Lower lobe of right lung (tissue), 2 donors: ENCODE data around the gene PDE4D. TPM values are rescaled to one million over a fixed set of nuclear protein-coding genes. Genes with fewer than 3 reads are reported as not detected.
"Not testable (repeated sequence)": the region's sequence is repeated elsewhere in the genome, so short reads cannot be mapped to it uniquely, and the experiment has no call there.

ENCODE experiments used
- ATAC-seq, 2 donors: fragments of 200-7000 bp; cut with Tn5 transposase; one replicate each; pipeline ENCODE4 v1.9.1; 2020 to 2022; ENCODE audit warnings: mild to moderate bottlenecking in 2 of 2, moderate library complexity in 2 of 2
- DNase-seq: peaks from one replicate; pipeline ENCODE4 v3.0.0-alpha.2; 2020
- H3K27ac ChIP-seq: fragments of 200-600 bp; one replicate; pipeline ENCODE4 v1.8.0; 2022
- H3K27me3 ChIP-seq: fragments of 200-600 bp; one replicate; pipeline ENCODE4 v1.8.0; 2022; ENCODE audit warnings: low read depth
- H3K36me3 ChIP-seq: fragments of 200-600 bp; one replicate; pipeline ENCODE4 v1.8.0; 2022; ENCODE audit warnings: mild to moderate bottlenecking
- H3K4me1 ChIP-seq: fragments of 200-600 bp; one replicate; pipeline ENCODE4 v1.8.0; 2022
- H3K4me3 ChIP-seq: fragments of 200-600 bp; one replicate; pipeline ENCODE4 v1.8.0; 2022; ENCODE audit warnings: mild to moderate bottlenecking
- H3K9me3 ChIP-seq: fragments of 200-600 bp; one replicate; pipeline ENCODE4 v1.8.0; 2022
- intact Hi-C: fragments of 100-400 bp; cut with DNase I; formaldehyde crosslinking; loops from one replicate; pipeline ENCODE4 v1.11.0; 2022
- total RNA-seq: library from RNA; stranded (reverse); fragmentation: NEBNext Ultra II Directional; extraction: Animal tissue kit (Norgen Biotek cat#: 25700); gene quantifications from one replicate; pipeline ENCODE4 v1.2.1, GENCODE V29; 2021
- TF ChIP-seq, protein P1 (sequence below): fragments of 200-600 bp; IDR thresholded peaks from one replicate; pipeline ENCODE4 v1.8.0; 2022; ENCODE audit warnings: antibody characterized with exemption, mild to moderate bottlenecking
- donor health status: DM: no; HTN: yes; CAD: no; lungs with severe emphysema.

Gene PDE4D
- total RNA-seq, 1 donor from 2014 or later: 71.3 TPM

DNA sequence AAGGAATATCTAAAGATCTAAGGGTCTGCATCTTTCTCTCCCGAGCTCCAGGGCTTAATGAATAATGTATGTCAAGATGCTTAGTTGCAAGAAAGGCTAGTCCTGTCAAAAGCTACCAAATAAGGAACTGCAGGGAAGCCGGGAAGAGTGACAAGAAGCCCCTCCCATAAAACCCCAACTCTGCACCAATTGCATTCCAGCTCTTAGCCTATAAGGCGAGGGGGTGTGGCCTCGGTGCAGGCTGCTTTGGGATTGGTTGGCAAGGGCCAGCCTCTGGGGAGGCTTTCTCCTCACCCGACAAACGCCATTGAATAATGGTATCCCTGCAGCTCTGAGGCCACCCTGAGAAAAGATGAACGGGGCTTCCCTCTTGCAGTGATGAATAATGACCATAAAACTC, 893.7 kb downstream of the PDE4D start:
- Histone ChIP-seq H3K36me3 (no peaks in the 10 kb centered on the region), H3K27ac (no peak overlapping the region), H3K27me3 (no peaks in the 10 kb centered on the region), H3K4me1 (peaks cover 19% of the 10 kb centered on the region), H3K9me3 (no peaks in the 10 kb centered on the region), H3K4me3 (no peak overlapping the region)
- TF ChIP-seq, protein P1, sequence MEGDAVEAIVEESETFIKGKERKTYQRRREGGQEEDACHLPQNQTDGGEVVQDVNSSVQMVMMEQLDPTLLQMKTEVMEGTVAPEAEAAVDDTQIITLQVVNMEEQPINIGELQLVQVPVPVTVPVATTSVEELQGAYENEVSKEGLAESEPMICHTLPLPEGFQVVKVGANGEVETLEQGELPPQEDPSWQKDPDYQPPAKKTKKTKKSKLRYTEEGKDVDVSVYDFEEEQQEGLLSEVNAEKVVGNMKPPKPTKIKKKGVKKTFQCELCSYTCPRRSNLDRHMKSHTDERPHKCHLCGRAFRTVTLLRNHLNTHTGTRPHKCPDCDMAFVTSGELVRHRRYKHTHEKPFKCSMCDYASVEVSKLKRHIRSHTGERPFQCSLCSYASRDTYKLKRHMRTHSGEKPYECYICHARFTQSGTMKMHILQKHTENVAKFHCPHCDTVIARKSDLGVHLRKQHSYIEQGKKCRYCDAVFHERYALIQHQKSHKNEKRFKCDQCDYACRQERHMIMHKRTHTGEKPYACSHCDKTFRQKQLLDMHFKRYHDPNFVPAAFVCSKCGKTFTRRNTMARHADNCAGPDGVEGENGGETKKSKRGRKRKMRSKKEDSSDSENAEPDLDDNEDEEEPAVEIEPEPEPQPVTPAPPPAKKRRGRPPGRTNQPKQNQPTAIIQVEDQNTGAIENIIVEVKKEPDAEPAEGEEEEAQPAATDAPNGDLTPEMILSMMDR: no peak
- intact Hi-C loops: no loop called here
- ATAC-seq (no peak), DNase-seq (no peak)

GRCh38 chr5:58998544-58998943, 895.0 kb downstream of the PDE4D start:
- intact Hi-C loops: no loop called here
- Histone ChIP-seq H3K4me1 (peaks cover 19% of the 10 kb centered on the region), H3K9me3 (no peaks in the 10 kb centered on the region), H3K27ac (no peak overlapping the region), H3K4me3 (no peak overlapping the region), H3K27me3 (no peaks in the 10 kb centered on the region), H3K36me3 (no peaks in the 10 kb centered on the region)
- DNase-seq (no peak), ATAC-seq (no peak)
- TF ChIP-seq, protein P1: no peak

GRCh38 chr5:58995779-58996178, 897.7 kb downstream of the PDE4D start:
- intact Hi-C loops, ATAC-seq: not testable (repeated sequence)

DNA sequence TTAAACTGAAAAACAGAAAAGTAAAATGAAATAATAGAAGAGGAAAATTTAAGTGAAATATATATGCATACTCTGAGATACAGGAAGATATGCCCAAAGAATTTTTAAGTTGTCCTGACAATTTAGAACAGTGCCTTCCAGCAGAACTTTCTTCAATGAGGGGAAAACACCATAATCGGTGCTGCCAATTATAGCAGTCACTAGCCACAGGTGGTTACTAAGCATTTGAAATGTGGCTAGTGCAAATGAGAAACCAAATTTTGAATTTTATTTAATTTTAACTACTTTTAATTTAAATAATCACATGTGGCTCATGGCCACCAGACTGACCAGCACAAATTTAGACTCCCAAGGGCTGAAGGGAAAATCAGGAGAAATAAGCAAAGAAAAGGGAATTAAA, 900.1 kb downstream of the PDE4D start:
- TF ChIP-seq, protein P1: no peak
- Histone ChIP-seq H3K9me3 (no peaks in the 10 kb centered on the region), H3K4me1 (no peaks in the 10 kb centered on the region), H3K27ac (no peak overlapping the region), H3K4me3 (no peak overlapping the region), H3K36me3 (peaks cover 40% of the 10 kb centered on the region), H3K27me3 (no peaks in the 10 kb centered on the region)
- DNase-seq (no peak), ATAC-seq (no peak)
- intact Hi-C loops: no loop called here

More at GRCh38 chr5:58995779-58996178, 897.7 kb downstream of the PDE4D start:
- H3K27me3 ChIP-seq, H3K9me3 ChIP-seq, DNase-seq, H3K4me1 ChIP-seq, H3K4me3 ChIP-seq, H3K27ac ChIP-seq: not testable (repeated sequence)
- H3K36me3 ChIP-seq: peaks cover 21% of the 10 kb centered on the region

- ATAC-seq: no peak
- TF ChIP-seq, protein P1: no peak
- Histone ChIP-seq H3K36me3 (peaks cover 73% of the 10 kb centered on the region), H3K4me1 (no peaks in the 10 kb centered on the region), H3K27me3 (no peaks in the 10 kb centered on the region), H3K4me3 (no peak overlapping the region), H3K27ac (no peak overlapping the region), H3K9me3 (no peaks in the 10 kb centered on the region)
- intact Hi-C loops: no loop called here
- no peak for DNase-seq
Measured at GRCh38 chr5:58988938-58989337, 904.6 kb downstream of the PDE4D start.

- H3K4me3 ChIP-seq: no peak overlapping the region
- TF ChIP-seq, protein P1: no peak
- H3K36me3 ChIP-seq: peaks cover 63% of the 10 kb centered on the region
- ATAC-seq (no peak), DNase-seq (no peak)
- H3K27ac ChIP-seq: no peak overlapping the region
- no peaks in the 10 kb centered on the region for H3K4me1 ChIP-seq
- H3K9me3 ChIP-seq: no peaks in the 10 kb centered on the region
- H3K27me3 ChIP-seq: no peaks in the 10 kb centered on the region
- intact Hi-C loops: no loop called here
Measured at GRCh38 chr5:58987193-58987592, 906.3 kb downstream of the PDE4D start.
